PC-3 (cell line): ENCODE results near the gene CTSF.

Experiments
- EZH2 ChIP-seq: fragments of 300-600 bp; sonication (generic); IDR thresholded peaks from one replicate; pipeline ENCODE4 v1.6.1; 2017; ENCODE audit warnings: antibody characterized with exemption, mild to moderate bottlenecking, low read length; ENCODE audit not compliant: unreplicated experiment
- TF ChIP-seq, protein P1 (sequence below): fragments of 300-600 bp; sonication (generic); conservative IDR thresholded peaks from 2 replicates; pipeline ENCODE4 v1.5.1; 2017; ENCODE audit warnings: antibody characterized with exemption, low read depth, mild to moderate bottlenecking, low read length

DNA sequence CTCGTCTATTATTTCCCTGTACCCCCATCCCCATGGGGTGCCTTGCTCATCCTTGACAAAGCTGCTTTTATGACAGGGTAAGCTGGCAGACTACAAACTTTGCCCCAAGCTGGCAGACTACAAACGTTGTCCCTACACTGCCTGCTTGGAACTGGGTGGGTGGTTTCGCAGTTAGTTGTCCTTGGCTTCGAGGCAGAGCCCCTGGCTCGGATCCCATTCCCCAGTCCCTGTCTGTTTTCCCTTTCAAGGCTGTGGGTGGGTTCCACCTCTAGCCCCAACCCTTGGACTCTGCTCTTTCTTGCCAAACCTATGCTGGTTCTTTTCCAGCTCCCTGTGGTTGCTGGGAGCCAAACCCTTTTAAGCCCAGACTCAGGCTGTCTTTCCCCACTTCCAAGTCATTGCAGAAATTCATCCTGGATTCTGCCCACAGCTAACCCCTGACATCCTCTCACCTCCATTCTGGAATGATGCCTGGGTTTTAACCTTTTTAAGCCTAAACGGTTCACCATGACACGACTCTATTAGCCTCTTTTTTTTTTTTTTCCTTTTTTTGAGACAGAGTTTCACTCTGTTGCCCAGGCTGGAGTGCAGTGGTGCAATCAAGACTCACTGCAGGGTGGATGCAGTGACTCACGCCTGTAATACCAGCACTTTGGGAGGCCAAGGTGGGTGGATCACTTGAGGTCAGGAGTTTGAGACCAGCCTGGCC lies 38.9 kb upstream of the CTSF start:
- TF ChIP-seq, protein P1, sequence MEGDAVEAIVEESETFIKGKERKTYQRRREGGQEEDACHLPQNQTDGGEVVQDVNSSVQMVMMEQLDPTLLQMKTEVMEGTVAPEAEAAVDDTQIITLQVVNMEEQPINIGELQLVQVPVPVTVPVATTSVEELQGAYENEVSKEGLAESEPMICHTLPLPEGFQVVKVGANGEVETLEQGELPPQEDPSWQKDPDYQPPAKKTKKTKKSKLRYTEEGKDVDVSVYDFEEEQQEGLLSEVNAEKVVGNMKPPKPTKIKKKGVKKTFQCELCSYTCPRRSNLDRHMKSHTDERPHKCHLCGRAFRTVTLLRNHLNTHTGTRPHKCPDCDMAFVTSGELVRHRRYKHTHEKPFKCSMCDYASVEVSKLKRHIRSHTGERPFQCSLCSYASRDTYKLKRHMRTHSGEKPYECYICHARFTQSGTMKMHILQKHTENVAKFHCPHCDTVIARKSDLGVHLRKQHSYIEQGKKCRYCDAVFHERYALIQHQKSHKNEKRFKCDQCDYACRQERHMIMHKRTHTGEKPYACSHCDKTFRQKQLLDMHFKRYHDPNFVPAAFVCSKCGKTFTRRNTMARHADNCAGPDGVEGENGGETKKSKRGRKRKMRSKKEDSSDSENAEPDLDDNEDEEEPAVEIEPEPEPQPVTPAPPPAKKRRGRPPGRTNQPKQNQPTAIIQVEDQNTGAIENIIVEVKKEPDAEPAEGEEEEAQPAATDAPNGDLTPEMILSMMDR, result no peak
- TF ChIP-seq EZH2, result no peak
